GM12878 (cell line): Measurements from ENCODE around the gene NR2F6.

ENCODE experiments used
- ATF7 ChIP-seq: fragments of 450-650 bp; IDR thresholded peaks from 2 replicates; pipeline ENCODE4 v1.6.1; 2016; ENCODE audit warnings: low read depth, mild to moderate bottlenecking
- CBX3 ChIP-seq: fragments of 200-600 bp; sonication (generic); IDR thresholded peaks from 2 replicates; pipeline ENCODE4 v1.6.1; 2016; ENCODE audit warnings: low read depth, borderline replicate concordance
- TF ChIP-seq, protein P1 (sequence below), 3 experiments: IDR thresholded peaks in 2 of 3; conservative IDR thresholded peaks in 1 of 3; 2 replicates each; pipeline ENCODE4 v1.5.1; 2011; ENCODE audit warnings: low read depth in 3 of 3, low read length in 3 of 3, mild to moderate bottlenecking in 3 of 3, control low read depth in 2 of 3, moderate library complexity in 2 of 3, inconsistent platforms in 1 of 3, mixed read lengths in 1 of 3; ENCODE audit not compliant: control insufficient read depth in 2 of 3, insufficient read depth in 1 of 3; ENCODE audit errors: extremely low read depth in 1 of 3

DNA sequence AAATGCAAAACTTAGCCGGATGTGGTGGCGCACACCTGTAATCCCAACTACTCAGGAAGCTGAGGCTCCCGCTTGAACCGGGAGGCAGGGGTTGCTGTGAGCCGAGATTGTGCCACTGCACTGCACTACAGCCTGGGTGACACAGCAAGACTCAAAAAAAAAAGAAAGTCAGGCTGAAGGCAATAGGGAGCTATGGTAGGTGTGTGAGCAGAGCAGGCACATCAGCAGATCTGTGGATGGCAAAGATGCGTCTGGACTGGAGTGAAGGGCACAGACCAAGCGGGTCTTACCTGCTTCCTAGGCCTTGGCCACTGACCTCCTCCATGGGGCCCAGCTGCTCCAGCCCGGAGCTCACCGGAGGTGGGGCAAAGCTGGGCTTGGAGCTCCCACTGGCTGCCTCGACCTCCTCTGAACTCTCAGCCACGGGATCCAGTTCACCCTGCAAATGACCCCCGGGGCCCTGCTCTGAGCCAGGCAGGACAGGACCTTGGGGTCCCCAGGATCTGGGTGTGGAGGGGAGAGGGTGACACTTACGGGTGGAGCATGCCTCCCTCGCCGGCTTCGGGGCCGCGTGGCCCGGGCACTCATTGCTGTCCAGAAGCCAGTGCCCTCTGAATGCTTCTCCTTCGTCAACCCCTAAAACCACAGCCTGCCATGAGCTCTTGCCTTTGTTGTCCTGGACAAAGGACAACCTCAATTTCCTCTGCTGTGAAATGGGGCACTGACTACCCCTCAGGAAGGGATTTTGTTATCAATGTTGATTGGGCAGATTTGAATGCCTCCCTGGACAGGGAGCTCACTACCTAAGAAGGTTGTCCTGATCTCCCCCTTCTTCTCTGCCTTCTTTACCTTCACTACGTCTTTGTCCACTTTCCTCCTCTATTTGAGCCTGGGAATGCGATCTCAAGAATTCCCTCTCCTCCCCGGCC, 18.3 kb upstream of the NR2F6 start:
- no peak for TF ChIP-seq CBX3
- no peak for TF ChIP-seq ATF7
- TF ChIP-seq, protein P1, sequence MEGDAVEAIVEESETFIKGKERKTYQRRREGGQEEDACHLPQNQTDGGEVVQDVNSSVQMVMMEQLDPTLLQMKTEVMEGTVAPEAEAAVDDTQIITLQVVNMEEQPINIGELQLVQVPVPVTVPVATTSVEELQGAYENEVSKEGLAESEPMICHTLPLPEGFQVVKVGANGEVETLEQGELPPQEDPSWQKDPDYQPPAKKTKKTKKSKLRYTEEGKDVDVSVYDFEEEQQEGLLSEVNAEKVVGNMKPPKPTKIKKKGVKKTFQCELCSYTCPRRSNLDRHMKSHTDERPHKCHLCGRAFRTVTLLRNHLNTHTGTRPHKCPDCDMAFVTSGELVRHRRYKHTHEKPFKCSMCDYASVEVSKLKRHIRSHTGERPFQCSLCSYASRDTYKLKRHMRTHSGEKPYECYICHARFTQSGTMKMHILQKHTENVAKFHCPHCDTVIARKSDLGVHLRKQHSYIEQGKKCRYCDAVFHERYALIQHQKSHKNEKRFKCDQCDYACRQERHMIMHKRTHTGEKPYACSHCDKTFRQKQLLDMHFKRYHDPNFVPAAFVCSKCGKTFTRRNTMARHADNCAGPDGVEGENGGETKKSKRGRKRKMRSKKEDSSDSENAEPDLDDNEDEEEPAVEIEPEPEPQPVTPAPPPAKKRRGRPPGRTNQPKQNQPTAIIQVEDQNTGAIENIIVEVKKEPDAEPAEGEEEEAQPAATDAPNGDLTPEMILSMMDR (IDR thresholded peaks at IDR 0.05 in 2 of 3, conservative IDR thresholded peaks at IDR 0.05 in 1 of 3; ENCODE audit: control insufficient read depth in 2 of 3, extremely low read depth in 1 of 3, insufficient read depth in 1 of 3, low read depth in 3 of 3, low read length in 3 of 3), result no peak
